SIG-M5 treated with dmso at 0.1 percent for 504 hours (cell line): ENCODE results near the gene ART1.
"Not testable (repeated sequence)": the region's sequence is repeated elsewhere in the genome, so short reads cannot be mapped to it uniquely, and the experiment has no call there.

Source experiments
- DNase-seq: peaks from one replicate; lab custom pipeline; 2025; ENCODE audit not compliant: unreplicated experiment; lab: John Stamatoyannopoulos, UW

The ART1 gene

GRCh38 chr11:3644817-3645235 is at the start of gene ART1:
Gene ART1, plus strand, starts transcription at chr11:3645128. Its CDS starts 14,086 bp downstream, at chr11:3659214.
- peak; percentile 11 for DNase-seq

GRCh38 chr11:3597743-3598142 is 47.2 kb upstream of the ART1 start:
- DNase-seq: not testable (repeated sequence)

GRCh38 chr11:3600201-3600600 is 44.7 kb upstream of the ART1 start:
- not testable (repeated sequence) for DNase-seq

GRCh38 chr11:3604167-3604566 is 40.8 kb upstream of the ART1 start:
- no peak for DNase-seq

GRCh38 chr11:3605283-3605662 is 39.7 kb upstream of the ART1 start:
- DNase-seq: no peak

- no peak for DNase-seq
These were observed 39.1 kb upstream of the ART1 start for GRCh38 chr11:3605771-3606203.

GRCh38 chr11:3609416-3610265 is 35.3 kb upstream of the ART1 start:
- DNase-seq: peak; percentile 31

GRCh38 chr11:3610846-3611245 is 34.1 kb upstream of the ART1 start:
- no peak for DNase-seq

GRCh38 chr11:3611976-3612678 is 32.8 kb upstream of the ART1 start:
- no peak for DNase-seq

GRCh38 chr11:3613998-3614741 is 30.8 kb upstream of the ART1 start:
- peak; percentile 80 for DNase-seq

GRCh38 chr11:3614742-3615171 is 30.2 kb upstream of the ART1 start:
- DNase-seq: peak; percentile 76

- no peak for DNase-seq
These were observed 28.9 kb upstream of the ART1 start for GRCh38 chr11:3615998-3616397.

GRCh38 chr11:3616721-3617460 is 28.0 kb upstream of the ART1 start:
- no peak for DNase-seq

- no peak for DNase-seq
These were observed 26.9 kb upstream of the ART1 start for GRCh38 chr11:3617990-3618389.

GRCh38 chr11:3622521-3622920 is 22.4 kb upstream of the ART1 start:
- DNase-seq: no peak

GRCh38 chr11:3623121-3623520 is 21.8 kb upstream of the ART1 start:
- DNase-seq: no peak

GRCh38 chr11:3623767-3624458 is 21.0 kb upstream of the ART1 start:
- DNase-seq: no peak

GRCh38 chr11:3626250-3626960 is 18.5 kb upstream of the ART1 start:
- no peak for DNase-seq

- DNase-seq: no peak
These were observed 17.6 kb upstream of the ART1 start for GRCh38 chr11:3627291-3627690.

- no peak for DNase-seq
These were observed 13.6 kb upstream of the ART1 start for GRCh38 chr11:3631331-3631730.
